IMR-90 (cell line): Measurements from ENCODE around the gene ATIC. TPM values are rescaled to one million over a fixed set of nuclear protein-coding genes. Genes with fewer than 3 reads are reported as not detected.

ENCODE experiments used
- ATAC-seq: fragments of 200-7000 bp; cut with Tn5 transposase; 2 replicates; pipeline ENCODE4 v1.9.1; 2020; ENCODE audit warnings: low read depth, mild to moderate bottlenecking, moderate library complexity
- BruUV-seq: library from RNA; stranded (reverse); fragments of 400-500 nt; replicated peaks from 2 replicates; lab custom pipeline; 2021; lab: Mats Ljungman, UMichigan
- CTCF ChIA-PET: fragments of 300-600 bp; formaldehyde crosslinking; extraction: SDS; loops from one replicate; lab custom pipeline; 2021; ENCODE audit warnings: antibody characterized with exemption; lab: Yijun Ruan, JAX
- POLR2A ChIA-PET: fragments of 300-600 bp; sonication (Branson Sonifier 250); formaldehyde crosslinking; loops from one replicate; lab custom pipeline; 2022; ENCODE audit warnings: antibody characterized with exemption; ENCODE audit not compliant: unreplicated experiment; lab: Charles Lee
- DNase-seq: peaks from one replicate; pipeline ENCODE4 v3.0.0; 2013
- H2AFZ ChIP-seq: replicated peaks from 2 replicates; pipeline ENCODE3; 2013; ENCODE audit warnings: low read length, mild to moderate bottlenecking; ENCODE audit not compliant: poor library complexity
- H2AK5ac ChIP-seq: 2 replicates; pipeline ENCODE4 v1.6.1; 2013; ENCODE audit warnings: low read depth, low read length, inconsistent platforms
- H2AK9ac ChIP-seq: replicated peaks from 2 replicates; pipeline ENCODE3; 2013; ENCODE audit warnings: mild to moderate bottlenecking, low read depth, low read length, moderate library complexity; ENCODE audit not compliant: poor library complexity
- H2BK120ac ChIP-seq: 2 replicates; pipeline ENCODE4 v1.6.1; 2013; ENCODE audit warnings: low read depth, low read length, inconsistent platforms
- H2BK15ac ChIP-seq: 3 replicates; pipeline ENCODE4 v1.6.1; 2013; ENCODE audit warnings: low read depth, low read length, inconsistent platforms
- H2BK20ac ChIP-seq: 2 replicates; pipeline ENCODE4 v1.6.1; 2013; ENCODE audit warnings: low read depth, mild to moderate bottlenecking, inconsistent platforms, low read length, moderate library complexity
- H2BK5ac ChIP-seq: 2 replicates; pipeline ENCODE4 v1.6.1; 2013; ENCODE audit warnings: mild to moderate bottlenecking, low read depth, low read length, inconsistent platforms; ENCODE audit not compliant: poor library complexity, severe bottlenecking
- H3K14ac ChIP-seq: replicated peaks from 2 replicates; pipeline ENCODE4 v1.6.1; 2013; ENCODE audit warnings: low read depth, low read length, inconsistent platforms
- H3K18ac ChIP-seq: 2 replicates; pipeline ENCODE4 v1.6.1; 2013; ENCODE audit warnings: low read depth, low read length, control low read depth
- H3K23ac ChIP-seq: 2 replicates; pipeline ENCODE4 v1.6.1; 2013; ENCODE audit warnings: low read depth, low read length, inconsistent platforms
- H3K27ac ChIP-seq: 2 replicates; pipeline ENCODE4 v1.5.1; 2013; ENCODE audit warnings: mild to moderate bottlenecking, control low read depth, low read length; ENCODE audit not compliant: insufficient read depth
- H3K27me3 ChIP-seq: 2 replicates; pipeline ENCODE4 v1.6.1; 2013; ENCODE audit warnings: low read length; ENCODE audit not compliant: control insufficient read depth, insufficient read depth
- H3K36me3 ChIP-seq: 2 replicates; pipeline ENCODE4 v1.6.1; 2013; ENCODE audit warnings: low read length, mixed read lengths; ENCODE audit not compliant: control insufficient read depth, insufficient read depth
- H3K4ac ChIP-seq: 2 replicates; pipeline ENCODE4 v1.6.1; 2013; ENCODE audit warnings: low read depth, low read length, inconsistent platforms
- H3K4me1 ChIP-seq: 2 replicates; pipeline ENCODE4 v1.6.1; 2013; ENCODE audit warnings: low read length, mixed read lengths; ENCODE audit not compliant: control insufficient read depth, insufficient read depth
- H3K4me2 ChIP-seq: 2 replicates; pipeline ENCODE4 v1.6.1; 2013; ENCODE audit warnings: low read depth, mild to moderate bottlenecking, control low read depth, low read length, moderate library complexity
- H3K4me3 ChIP-seq: 2 replicates; pipeline ENCODE4 v1.5.1; 2013; ENCODE audit warnings: low read depth, mild to moderate bottlenecking, control low read depth, low read length, moderate library complexity; ENCODE audit not compliant: insufficient read depth
- H3K56ac ChIP-seq: 2 replicates; pipeline ENCODE4 v1.6.1; 2013; ENCODE audit warnings: low read length, inconsistent platforms; ENCODE audit not compliant: insufficient read depth; ENCODE audit errors: extremely low read depth
- H3K79me1 ChIP-seq, 2 experiments: 2 replicates each; pipeline ENCODE4 v1.6.1; 2013; ENCODE audit warnings: low read length in 2 of 2, inconsistent platforms in 1 of 2, low read depth in 1 of 2
- H3K9ac ChIP-seq: 2 replicates; pipeline ENCODE4 v1.6.1; 2013; ENCODE audit warnings: low read depth, low read length, control low read depth
- H3K9me1 ChIP-seq: 2 replicates; pipeline ENCODE4 v1.6.1; 2013; ENCODE audit warnings: low read length, inconsistent platforms; ENCODE audit not compliant: insufficient read depth
- H3K9me3 ChIP-seq: 2 replicates; pipeline ENCODE4 v1.6.1; 2013; ENCODE audit warnings: low read length; ENCODE audit not compliant: control insufficient read depth, insufficient read depth
- H4K20me1 ChIP-seq: 2 replicates; pipeline ENCODE4 v1.6.1; 2013; ENCODE audit warnings: low read length, inconsistent platforms; ENCODE audit not compliant: insufficient read depth
- H4K5ac ChIP-seq: 2 replicates; pipeline ENCODE4 v1.6.1; 2013; ENCODE audit warnings: mild to moderate bottlenecking, low read depth, low read length, control low read depth
- H4K8ac ChIP-seq, 2 experiments: 2 replicates each; pipeline ENCODE4 v1.6.1; 2013; ENCODE audit warnings: low read depth in 2 of 2, low read length in 2 of 2, control low read depth in 1 of 2, inconsistent platforms in 1 of 2
- H4K91ac ChIP-seq: 2 replicates; pipeline ENCODE4 v1.6.1; 2013; ENCODE audit warnings: low read depth, low read length, inconsistent platforms; ENCODE audit not compliant: insufficient read depth
- BHLHE40 ChIP-seq: fragments of 150-350 bp; IDR thresholded peaks from 2 replicates; pipeline ENCODE4 v1.6.1; 2016; ENCODE audit warnings: mild to moderate bottlenecking, low read depth, low read length
- CEBPB ChIP-seq: IDR thresholded peaks from 2 replicates; pipeline ENCODE4 v1.6.1; 2012; ENCODE audit warnings: low read depth, low read length, improper control_type of control experiment
- CHD1 ChIP-seq: IDR thresholded peaks from 2 replicates; pipeline ENCODE4 v1.6.1; 2012; ENCODE audit warnings: low read depth, low read length, improper control_type of control experiment
- FOS ChIP-seq: fragments of 150-350 bp; IDR thresholded peaks from 2 replicates; pipeline ENCODE4 v1.6.1; 2016; ENCODE audit warnings: low read depth, low read length
- MAFK ChIP-seq: IDR thresholded peaks from 2 replicates; pipeline ENCODE4 v1.6.1; 2012; ENCODE audit warnings: low read depth, low read length, improper control_type of control experiment
- POLR2A ChIP-seq: IDR thresholded peaks from 2 replicates; pipeline ENCODE4 v1.6.1; 2012; ENCODE audit warnings: mild to moderate bottlenecking, low read depth, low read length
- RAD21 ChIP-seq: IDR thresholded peaks from 2 replicates; pipeline ENCODE4 v1.6.1; 2012; ENCODE audit warnings: low read length, improper control_type of control experiment
- RFX5 ChIP-seq: IDR thresholded peaks from 2 replicates; pipeline ENCODE4 v1.8.0; 2012; ENCODE audit warnings: low read depth, mild to moderate bottlenecking, low read length, moderate library complexity
- WGBS, 2 experiments: methylation state at CpG; one replicate each; pipeline versions ENCODE4 v1.1.5 to v1.1.7; 2013; ENCODE audit warnings: missing lambda C conversion rate in 2 of 2; ENCODE audit not compliant: insufficient read length in 1 of 2; ENCODE audit errors: extremely low coverage in 2 of 2; 5-methylcytosine and 5-hydroxymethylcytosine counted together
- dilution Hi-C: fragments of 300-500 bp; cut with HindIII; formaldehyde crosslinking; loops from one replicate; pipeline ENCODE4 v1.14.3; 2018; ENCODE audit warnings: low sequenced_read_pairs; ENCODE audit not compliant: unreplicated experiment
- in situ Hi-C: fragments of 300-500 bp; cut with MboI; formaldehyde crosslinking; loops from 3 replicates; pipeline ENCODE4 v1.14.3; 2019; ENCODE audit warnings: low sequenced_read_pairs, inconsistent platforms, mixed read lengths
- intact Hi-C: fragments of 100-400 bp; cut with micrococcal nuclease; formaldehyde crosslinking; loops from 2 replicates; pipeline ENCODE4 v1.10.0; 2022
- polyA plus RNA-seq, 3 experiments: library from polyadenylated mRNA; depleted of rRNA; stranded (reverse); fragments of >200 nt; gene quantifications; 2 replicates each; pipeline ENCODE4 v1.2.3, GENCODE V29; 2012; ENCODE audit warnings: low replicate concordance in 1 of 3
- total RNA-seq: library from RNA; depleted of rRNA; stranded (reverse); fragments of >200 nt; gene quantifications from 2 replicates; pipeline ENCODE4 v1.2.3, GENCODE V29; 2012
- TF ChIP-seq, protein P1 (sequence below): fragments of 150-350 bp; IDR thresholded peaks from 2 replicates; pipeline ENCODE4 v1.6.1; 2017; ENCODE audit warnings: mild to moderate bottlenecking, antibody characterized with exemption, low read length, low read depth
- TF ChIP-seq, protein P2 (sequence below): conservative IDR thresholded peaks from 2 replicates; pipeline ENCODE4 v1.5.1; 2012; ENCODE audit warnings: mild to moderate bottlenecking, low read depth, low read length, improper control_type of control experiment

ATIC gene
- total and polyA plus RNA-seq, 2 of the 4 experiments (the other 2 are of a cell fraction): 30.5 to 101 TPM

- TF ChIP-seq FOS: no peak
- no peak for TF ChIP-seq MAFK
- no peak for TF ChIP-seq RFX5
Measured at GRCh38 chr2:215270118-215270451, 41.8 kb upstream of the ATIC start (continued).

GRCh38 chr2:215271446-215271845 is 40.4 kb upstream of the ATIC start:
- CTCF ChIA-PET: no interaction called here
- no peaks in the 10 kb centered on the region for H3K36me3 ChIP-seq
- no peak overlapping the region for H3K18ac ChIP-seq
- H3K4me1 ChIP-seq: no peaks in the 10 kb centered on the region
- DNase-seq (no peak), ATAC-seq (no peak)
- no peak overlapping the region for H4K8ac ChIP-seq
- BruUV-seq: no TSS peak
- no peak overlapping the region for H3K4ac ChIP-seq
- H2AK5ac ChIP-seq: no peak overlapping the region
- no peak overlapping the region for H3K27ac ChIP-seq
- H2BK120ac ChIP-seq: no peak overlapping the region
- H4K91ac ChIP-seq: no peak overlapping the region
- no peak overlapping the region for H3K9ac ChIP-seq
- no peak overlapping the region for H3K56ac ChIP-seq
- H3K23ac ChIP-seq: no peak overlapping the region
- in situ Hi-C loops: no loop called here
- no peak overlapping the region for H2AK9ac ChIP-seq
- H3K9me1 ChIP-seq: no peaks in the 10 kb centered on the region
- no peak overlapping the region for H2BK15ac ChIP-seq
- H2BK5ac ChIP-seq: no peak overlapping the region
- intact Hi-C loops: loop anchor here (5.0 to 10.0 kb wide), 2 partner anchors 309 to 663 kb away; no protein-coding TSS in a partner anchor
- H3K27me3 ChIP-seq: no peaks in the 10 kb centered on the region
- H4K20me1 ChIP-seq: no peaks in the 10 kb centered on the region
- WGBS, 2 experiments: 93% methylated on average over 2 of the region's 2 CpGs; no CpG with 5 or more reads in 1 of the 2 experiments
- no peak overlapping the region for H2AFZ ChIP-seq
- TF ChIP-seq POLR2A (no peak), RAD21 (no peak), BHLHE40 (no peak), CEBPB (no peak), CHD1 (no peak)
- TF ChIP-seq, protein P1, sequence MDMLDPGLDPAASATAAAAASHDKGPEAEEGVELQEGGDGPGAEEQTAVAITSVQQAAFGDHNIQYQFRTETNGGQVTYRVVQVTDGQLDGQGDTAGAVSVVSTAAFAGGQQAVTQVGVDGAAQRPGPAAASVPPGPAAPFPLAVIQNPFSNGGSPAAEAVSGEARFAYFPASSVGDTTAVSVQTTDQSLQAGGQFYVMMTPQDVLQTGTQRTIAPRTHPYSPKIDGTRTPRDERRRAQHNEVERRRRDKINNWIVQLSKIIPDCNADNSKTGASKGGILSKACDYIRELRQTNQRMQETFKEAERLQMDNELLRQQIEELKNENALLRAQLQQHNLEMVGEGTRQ: no peak
- TF ChIP-seq, protein P2, sequence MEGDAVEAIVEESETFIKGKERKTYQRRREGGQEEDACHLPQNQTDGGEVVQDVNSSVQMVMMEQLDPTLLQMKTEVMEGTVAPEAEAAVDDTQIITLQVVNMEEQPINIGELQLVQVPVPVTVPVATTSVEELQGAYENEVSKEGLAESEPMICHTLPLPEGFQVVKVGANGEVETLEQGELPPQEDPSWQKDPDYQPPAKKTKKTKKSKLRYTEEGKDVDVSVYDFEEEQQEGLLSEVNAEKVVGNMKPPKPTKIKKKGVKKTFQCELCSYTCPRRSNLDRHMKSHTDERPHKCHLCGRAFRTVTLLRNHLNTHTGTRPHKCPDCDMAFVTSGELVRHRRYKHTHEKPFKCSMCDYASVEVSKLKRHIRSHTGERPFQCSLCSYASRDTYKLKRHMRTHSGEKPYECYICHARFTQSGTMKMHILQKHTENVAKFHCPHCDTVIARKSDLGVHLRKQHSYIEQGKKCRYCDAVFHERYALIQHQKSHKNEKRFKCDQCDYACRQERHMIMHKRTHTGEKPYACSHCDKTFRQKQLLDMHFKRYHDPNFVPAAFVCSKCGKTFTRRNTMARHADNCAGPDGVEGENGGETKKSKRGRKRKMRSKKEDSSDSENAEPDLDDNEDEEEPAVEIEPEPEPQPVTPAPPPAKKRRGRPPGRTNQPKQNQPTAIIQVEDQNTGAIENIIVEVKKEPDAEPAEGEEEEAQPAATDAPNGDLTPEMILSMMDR: no peak
- no peaks in the 10 kb centered on the region for H3K9me3 ChIP-seq
- no peak overlapping the region for H4K5ac ChIP-seq
- no peak overlapping the region for H3K4me3 ChIP-seq
- no peak overlapping the region for H3K4me2 ChIP-seq
- no peak overlapping the region for H2BK20ac ChIP-seq
- no peak overlapping the region for H3K14ac ChIP-seq
- dilution Hi-C loops: no loop called here
- H3K79me1 ChIP-seq: no peaks in the 10 kb centered on the region
- POLR2A ChIA-PET: no interaction called here
